GM12875 (cell line): ENCODE results near the gene RNU6-1.

Experiments used
- H3K4me3 ChIP-seq: one replicate; pipeline ENCODE4 v1.5.1; 2011; ENCODE audit warnings: low read depth, low read length, control low read depth
- CTCF ChIP-seq: IDR thresholded peaks from 2 replicates; pipeline ENCODE4 v1.5.1; 2011; ENCODE audit warnings: low read depth, mild to moderate bottlenecking, control low read depth, inconsistent platforms, low read length, moderate library complexity, borderline replicate concordance; ENCODE audit not compliant: insufficient read depth

RNU6-1 gene

GRCh38 chr15:67813104-67813634 lies 26.7 kb downstream of the RNU6-1 start:
- no peak for TF ChIP-seq CTCF
- no peak overlapping the region for H3K4me3 ChIP-seq

DNA sequence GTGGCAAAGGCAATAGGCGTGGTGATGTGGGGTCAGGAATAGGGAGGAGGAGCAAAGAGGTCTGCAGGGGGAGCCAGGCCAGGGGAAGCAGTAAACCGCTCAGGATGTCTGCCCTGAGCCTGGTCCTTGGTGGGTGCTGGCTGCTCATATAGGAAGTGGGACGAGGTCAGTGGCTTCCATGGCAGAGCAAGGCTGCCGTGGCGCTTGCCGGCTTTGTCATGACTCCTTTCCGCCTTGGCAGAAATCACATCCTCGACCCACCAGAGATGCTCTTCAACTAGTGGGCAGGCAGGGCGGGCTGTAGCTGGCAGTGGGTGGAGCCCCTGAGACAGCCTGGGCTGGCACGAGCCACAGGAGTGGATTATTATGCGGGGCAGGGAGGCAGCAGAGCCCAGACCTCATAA lies 27.6 kb downstream of the RNU6-1 start:
- no peak for TF ChIP-seq CTCF
- no peak overlapping the region for H3K4me3 ChIP-seq

- no peak for TF ChIP-seq CTCF
- H3K4me3 ChIP-seq: no peak overlapping the region
Observed at GRCh38 chr15:67809866-67810265, 30.0 kb downstream of the RNU6-1 start.

GRCh38 chr15:67809441-67809840 lies 30.4 kb downstream of the RNU6-1 start:
- TF ChIP-seq CTCF: no peak
- no peak overlapping the region for H3K4me3 ChIP-seq

DNA sequence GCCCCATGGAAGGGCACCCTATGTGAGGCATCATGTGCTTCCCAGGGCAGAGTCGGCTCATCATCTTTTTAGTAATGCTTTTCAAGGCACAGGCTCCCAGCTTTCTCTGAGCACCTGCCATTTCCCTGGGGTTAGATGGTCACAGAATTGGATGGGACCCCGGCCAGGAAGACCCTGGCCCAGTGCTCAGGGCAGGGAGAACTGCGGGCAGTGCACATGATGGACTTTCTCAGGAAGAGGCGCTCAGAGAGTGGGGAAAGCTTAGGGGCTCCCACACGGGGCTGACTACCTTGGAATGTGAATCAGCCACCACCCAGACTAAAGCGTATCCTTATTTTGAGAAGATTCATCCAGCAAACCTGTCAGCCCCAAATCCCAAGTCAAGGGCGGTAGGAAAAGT lies 31.0 kb downstream of the RNU6-1 start:
- no peak overlapping the region for H3K4me3 ChIP-seq
- no peak for TF ChIP-seq CTCF

DNA sequence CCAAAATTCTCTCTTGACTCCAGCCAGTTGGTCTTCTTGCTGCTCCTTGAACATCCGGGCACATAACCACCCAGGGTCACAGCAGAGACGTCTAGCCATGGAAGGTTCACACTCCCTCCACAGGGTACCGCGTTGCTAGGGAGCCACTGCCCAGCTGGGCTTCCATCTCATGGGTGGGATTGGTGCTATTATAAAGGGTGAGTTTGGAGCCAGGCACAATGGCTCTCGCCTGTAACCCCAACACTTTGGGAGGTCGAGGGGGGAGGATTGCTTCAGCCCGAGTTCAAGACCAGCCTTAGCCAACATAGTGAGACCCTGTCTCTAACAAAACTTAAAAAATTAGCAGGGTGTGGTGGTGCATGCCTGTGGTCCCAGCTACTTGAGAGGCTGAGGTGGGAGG lies 32.0 kb downstream of the RNU6-1 start:
- H3K4me3 ChIP-seq: no peak overlapping the region
- no peak for TF ChIP-seq CTCF

DNA sequence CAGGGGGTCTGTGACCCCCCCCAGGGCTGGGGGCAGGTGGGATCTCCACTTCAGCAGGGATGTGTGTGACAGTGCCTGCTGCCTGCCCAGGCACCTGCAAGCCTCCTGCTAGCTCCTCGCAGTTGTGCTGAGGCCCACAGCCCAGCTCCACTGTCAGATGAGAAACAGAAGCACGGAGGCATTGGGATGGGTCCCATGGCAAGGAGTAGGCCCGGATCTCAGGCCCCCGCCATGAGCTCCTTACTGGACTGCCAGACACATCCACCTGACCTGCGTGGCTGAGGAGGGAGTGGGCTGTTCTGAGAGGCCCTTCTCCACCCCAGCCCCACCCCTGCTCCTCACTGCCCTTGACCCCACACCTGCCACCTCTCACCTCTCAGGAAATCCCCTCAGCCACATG lies 32.7 kb downstream of the RNU6-1 start:
- no peak overlapping the region for H3K4me3 ChIP-seq
- TF ChIP-seq CTCF: no peak
